ENCODE measurements around the gene OGDH. TPM values are rescaled to one million over a fixed set of nuclear protein-coding genes. Genes with fewer than 3 reads are reported as not detected.

Gene OGDH
- total and polyA plus RNA-seq, 2 donors = 20.7 to 26.9 TPM

GRCh38 chr7:44609829-44610228, 3.4 kb downstream of the OGDH start:
- WGBS = 97% methylated on average over 3 of the region's 3 CpGs
- no peak for DNase-seq (ENCODE audit: low read depth in 6 of 9, low spot score in 9 of 9)
- no peaks in the 10 kb centered on the region for H3K36me3 ChIP-seq (ENCODE audit: control insufficient read depth in 2 of 2, insufficient read depth in 2 of 2, low read length in 1 of 2)
- H3K27me3 ChIP-seq (ENCODE audit: control insufficient read depth in 2 of 2, insufficient read depth in 1 of 2, low read length in 1 of 2) = peaks cover 0 to 6% of the 10 kb centered on the region in 2 donors
- H3K4me1 ChIP-seq (ENCODE audit: control insufficient read depth in 2 of 2, insufficient read depth in 2 of 2, low read length in 2 of 2) = peaks cover 15 to 21% of the 10 kb centered on the region in 2 donors
- H3K4me3 ChIP-seq (ENCODE audit: low read length in 2 of 2) = no peak overlapping the region
- H3K9me3 ChIP-seq (ENCODE audit: control insufficient read depth in 2 of 2, insufficient read depth in 1 of 2, low read length in 1 of 2) = no peaks in the 10 kb centered on the region
- H3K27ac ChIP-seq (ENCODE audit: low read depth in 1 of 2, low read length in 1 of 2) = no peak overlapping the region

GRCh38 chr7:44615149-44615611, 8.8 kb downstream of the OGDH start:
- Histone ChIP-seq H3K4me3 (ENCODE audit: low read length in 2 of 2) (no peak overlapping the region), H3K9me3 (ENCODE audit: control insufficient read depth in 2 of 2, insufficient read depth in 1 of 2, low read length in 1 of 2) (no peaks in the 10 kb centered on the region), H3K27ac (ENCODE audit: low read depth in 1 of 2, low read length in 1 of 2) (no peak overlapping the region), H3K27me3 (ENCODE audit: control insufficient read depth in 2 of 2, insufficient read depth in 1 of 2, low read length in 1 of 2) (no peaks in the 10 kb centered on the region), H3K36me3 (ENCODE audit: control insufficient read depth in 2 of 2, insufficient read depth in 2 of 2, low read length in 1 of 2) (peaks cover 4 to 12% of the 10 kb centered on the region in 2 donors), H3K4me1 (ENCODE audit: control insufficient read depth in 2 of 2, insufficient read depth in 2 of 2, low read length in 2 of 2) (peaks cover 0 to 6% of the 10 kb centered on the region in 2 donors)
- WGBS = 89% methylated on average over 2 of the region's 2 CpGs
- peak in 1 of 9 donors; percentile 30 for DNase-seq (ENCODE audit: low read depth in 6 of 9, low spot score in 9 of 9)

- Histone ChIP-seq H3K36me3 (ENCODE audit: control insufficient read depth in 2 of 2, insufficient read depth in 2 of 2, low read length in 1 of 2) (peaks cover 4 to 12% of the 10 kb centered on the region in 2 donors), H3K9me3 (ENCODE audit: control insufficient read depth in 2 of 2, insufficient read depth in 1 of 2, low read length in 1 of 2) (no peaks in the 10 kb centered on the region), H3K4me1 (ENCODE audit: control insufficient read depth in 2 of 2, insufficient read depth in 2 of 2, low read length in 2 of 2) (peaks cover 0 to 6% of the 10 kb centered on the region in 2 donors), H3K27ac (ENCODE audit: low read depth in 1 of 2, low read length in 1 of 2) (peak overlapping the region in 1 of 2 donors; percentile 18), H3K4me3 (ENCODE audit: low read length in 2 of 2) (no peak overlapping the region), H3K27me3 (ENCODE audit: control insufficient read depth in 2 of 2, insufficient read depth in 1 of 2, low read length in 1 of 2) (no peaks in the 10 kb centered on the region)
- DNase-seq (ENCODE audit: low read depth in 6 of 9, low spot score in 9 of 9) = no peak
- WGBS = 96% methylated on average over 5 of the region's 5 CpGs
These were observed 9.4 kb downstream of the OGDH start for GRCh38 chr7:44615793-44616192.

GRCh38 chr7:44616545-44616944, 10.1 kb downstream of the OGDH start:
- no peaks in the 10 kb centered on the region for H3K27me3 ChIP-seq (ENCODE audit: control insufficient read depth in 2 of 2, insufficient read depth in 1 of 2, low read length in 1 of 2)
- H3K36me3 ChIP-seq (ENCODE audit: control insufficient read depth in 2 of 2, insufficient read depth in 2 of 2, low read length in 1 of 2) = peaks cover 4 to 12% of the 10 kb centered on the region in 2 donors
- no peak overlapping the region for H3K27ac ChIP-seq (ENCODE audit: low read depth in 1 of 2, low read length in 1 of 2)
- 96% methylated on average over 12 of the region's 12 CpGs for whole genome bisulfite sequencing
- no peak for DNase-seq (ENCODE audit: low read depth in 6 of 9, low spot score in 9 of 9)
- peaks cover 0 to 6% of the 10 kb centered on the region in 2 donors for H3K4me1 ChIP-seq (ENCODE audit: control insufficient read depth in 2 of 2, insufficient read depth in 2 of 2, low read length in 2 of 2)
- H3K9me3 ChIP-seq (ENCODE audit: control insufficient read depth in 2 of 2, insufficient read depth in 1 of 2, low read length in 1 of 2) = no peaks in the 10 kb centered on the region
- H3K4me3 ChIP-seq (ENCODE audit: low read length in 2 of 2) = no peak overlapping the region

- WGBS = 92% methylated on average over 2 of the region's 2 CpGs
- no peak for DNase-seq (ENCODE audit: low read depth in 6 of 9, low spot score in 9 of 9)
- no peak overlapping the region for H3K27ac ChIP-seq (ENCODE audit: low read depth in 1 of 2, low read length in 1 of 2)
These were observed 10.9 kb downstream of the OGDH start for GRCh38 chr7:44617225-44617890.

GRCh38 chr7:44618045-44618444, 11.6 kb downstream of the OGDH start:
- no peak for DNase-seq (ENCODE audit: low read depth in 6 of 9, low spot score in 9 of 9)
- H3K27ac ChIP-seq (ENCODE audit: low read depth in 1 of 2, low read length in 1 of 2) = no peak overlapping the region
- 96% methylated on average over 1 of the region's 1 CpG for WGBS
- H3K4me1 ChIP-seq (ENCODE audit: control insufficient read depth in 2 of 2, insufficient read depth in 2 of 2, low read length in 2 of 2) = peaks cover 0 to 6% of the 10 kb centered on the region in 2 donors
- H3K4me3 ChIP-seq (ENCODE audit: low read length in 2 of 2) = no peak overlapping the region
- no peaks in the 10 kb centered on the region for H3K9me3 ChIP-seq (ENCODE audit: control insufficient read depth in 2 of 2, insufficient read depth in 1 of 2, low read length in 1 of 2)
- H3K36me3 ChIP-seq (ENCODE audit: control insufficient read depth in 2 of 2, insufficient read depth in 2 of 2, low read length in 1 of 2) = peaks cover 4 to 12% of the 10 kb centered on the region in 2 donors
- H3K27me3 ChIP-seq (ENCODE audit: control insufficient read depth in 2 of 2, insufficient read depth in 1 of 2, low read length in 1 of 2) = no peaks in the 10 kb centered on the region

More at GRCh38 chr7:44617225-44617890, 10.9 kb downstream of the OGDH start:
- Histone ChIP-seq H3K27me3 (ENCODE audit: control insufficient read depth in 2 of 2, insufficient read depth in 1 of 2, low read length in 1 of 2) (no peaks in the 10 kb centered on the region), H3K4me3 (ENCODE audit: low read length in 2 of 2) (no peak overlapping the region), H3K4me1 (ENCODE audit: control insufficient read depth in 2 of 2, insufficient read depth in 2 of 2, low read length in 2 of 2) (peaks cover 0 to 6% of the 10 kb centered on the region in 2 donors), H3K9me3 (ENCODE audit: control insufficient read depth in 2 of 2, insufficient read depth in 1 of 2, low read length in 1 of 2) (no peaks in the 10 kb centered on the region), H3K36me3 (ENCODE audit: control insufficient read depth in 2 of 2, insufficient read depth in 2 of 2, low read length in 1 of 2) (peaks cover 4 to 12% of the 10 kb centered on the region in 2 donors)

GRCh38 chr7:44618753-44619152, 12.3 kb downstream of the OGDH start:
- 94% methylated on average over 3 of the region's 3 CpGs for WGBS
- H3K27me3 ChIP-seq (ENCODE audit: control insufficient read depth in 2 of 2, insufficient read depth in 1 of 2, low read length in 1 of 2) = no peaks in the 10 kb centered on the region
- no peak overlapping the region for H3K27ac ChIP-seq (ENCODE audit: low read depth in 1 of 2, low read length in 1 of 2)
- peaks cover 0 to 6% of the 10 kb centered on the region in 2 donors for H3K4me1 ChIP-seq (ENCODE audit: control insufficient read depth in 2 of 2, insufficient read depth in 2 of 2, low read length in 2 of 2)
- DNase-seq (ENCODE audit: low read depth in 6 of 9, low spot score in 9 of 9) = no peak
- peaks cover 4 to 12% of the 10 kb centered on the region in 2 donors for H3K36me3 ChIP-seq (ENCODE audit: control insufficient read depth in 2 of 2, insufficient read depth in 2 of 2, low read length in 1 of 2)
- no peak overlapping the region for H3K4me3 ChIP-seq (ENCODE audit: low read length in 2 of 2)
- H3K9me3 ChIP-seq (ENCODE audit: control insufficient read depth in 2 of 2, insufficient read depth in 1 of 2, low read length in 1 of 2) = no peaks in the 10 kb centered on the region

- no peaks in the 10 kb centered on the region for H3K9me3 ChIP-seq (ENCODE audit: control insufficient read depth in 2 of 2, insufficient read depth in 1 of 2, low read length in 1 of 2)
- H3K4me3 ChIP-seq (ENCODE audit: low read length in 2 of 2) = no peak overlapping the region
These were observed 14.8 kb downstream of the OGDH start for GRCh38 chr7:44621034-44621749.

GRCh38 chr7:44621750-44622103, 15.3 kb downstream of the OGDH start:
- Histone ChIP-seq H3K36me3 (ENCODE audit: control insufficient read depth in 2 of 2, insufficient read depth in 2 of 2, low read length in 1 of 2) (peaks cover 23 to 34% of the 10 kb centered on the region in 2 donors), H3K27me3 (ENCODE audit: control insufficient read depth in 2 of 2, insufficient read depth in 1 of 2, low read length in 1 of 2) (no peaks in the 10 kb centered on the region), H3K4me1 (ENCODE audit: control insufficient read depth in 2 of 2, insufficient read depth in 2 of 2, low read length in 2 of 2) (peaks cover 0 to 3% of the 10 kb centered on the region in 2 donors), H3K4me3 (ENCODE audit: low read length in 2 of 2) (no peak overlapping the region), H3K9me3 (ENCODE audit: control insufficient read depth in 2 of 2, insufficient read depth in 1 of 2, low read length in 1 of 2) (no peaks in the 10 kb centered on the region), H3K27ac (ENCODE audit: low read depth in 1 of 2, low read length in 1 of 2) (no peak overlapping the region)
- no peak for DNase-seq (ENCODE audit: low read depth in 6 of 9, low spot score in 9 of 9)
- 96% methylated on average over 5 of the region's 5 CpGs for WGBS

More at GRCh38 chr7:44621034-44621749, 14.8 kb downstream of the OGDH start:
- Histone ChIP-seq H3K27me3 (ENCODE audit: control insufficient read depth in 2 of 2, insufficient read depth in 1 of 2, low read length in 1 of 2) (no peaks in the 10 kb centered on the region), H3K27ac (ENCODE audit: low read depth in 1 of 2, low read length in 1 of 2) (no peak overlapping the region), H3K4me1 (ENCODE audit: control insufficient read depth in 2 of 2, insufficient read depth in 2 of 2, low read length in 2 of 2) (peaks cover 0 to 3% of the 10 kb centered on the region in 2 donors), H3K36me3 (ENCODE audit: control insufficient read depth in 2 of 2, insufficient read depth in 2 of 2, low read length in 1 of 2) (peaks cover 17 to 29% of the 10 kb centered on the region in 2 donors)
- 97% methylated on average over 11 of the region's 11 CpGs for WGBS
- no peak for DNase-seq (ENCODE audit: low read depth in 6 of 9, low spot score in 9 of 9)
